Fibroblast of pulmonary artery (primary cell): Measurements from ENCODE around the gene BAIAP2L1.
A peak's percentile ranks its signal among the peaks of the same experiment; 100 is the strongest.

ENCODE experiments used
- DNase-seq: peaks from one replicate; pipeline ENCODE4 v3.0.0-alpha.2; 2010; ENCODE audit warnings: low read depth
- H3K4me3 ChIP-seq: replicated peaks from 2 replicates; pipeline ENCODE4 v1.5.1; 2011; ENCODE audit warnings: low read depth, mild to moderate bottlenecking, control low read depth, low read length, moderate library complexity
- CTCF ChIP-seq: IDR thresholded peaks from 2 replicates; pipeline ENCODE4 v1.5.1; 2011; ENCODE audit warnings: mild to moderate bottlenecking, control low read depth, low read length, inconsistent platforms; ENCODE audit errors: missing control alignments

BAIAP2L1 gene

GRCh38 chr7:98297626-98298286, 103.1 kb downstream of the BAIAP2L1 start:
- no peak for DNase-seq
- no peak overlapping the region for H3K4me3 ChIP-seq
- no peak for TF ChIP-seq CTCF

GRCh38 chr7:98296833-98297232, 104.1 kb downstream of the BAIAP2L1 start:
- no peak for TF ChIP-seq CTCF
- no peak overlapping the region for H3K4me3 ChIP-seq
- no peak for DNase-seq

GRCh38 chr7:98295467-98296192, 105.3 kb downstream of the BAIAP2L1 start:
- no peak for DNase-seq
- no peak for TF ChIP-seq CTCF
- no peak overlapping the region for H3K4me3 ChIP-seq

- peak; percentile 61 for TF ChIP-seq CTCF
- peak; percentile 52 for DNase-seq
- H3K4me3 ChIP-seq, result no peak overlapping the region
Measured at GRCh38 chr7:98294798-98295382, 106.0 kb downstream of the BAIAP2L1 start.

GRCh38 chr7:98294326-98294725, 106.6 kb downstream of the BAIAP2L1 start:
- H3K4me3 ChIP-seq, result no peak overlapping the region
- TF ChIP-seq CTCF, result no peak
- no peak for DNase-seq

- no peak for TF ChIP-seq CTCF
- no peak overlapping the region for H3K4me3 ChIP-seq
- no peak for DNase-seq
Measured at GRCh38 chr7:98293746-98294145, 107.1 kb downstream of the BAIAP2L1 start.
